Neural progenitor cell (in vitro differentiated cells): Measurements from ENCODE around the gene USP15.

Experiments used
- EZH2phosphoT487 ChIP-seq: fragments of 200-600 bp; sonication (generic); IDR thresholded peaks from 2 replicates; pipeline ENCODE4 v1.6.1; 2017; ENCODE audit warnings: antibody characterized with exemption
- TF ChIP-seq, protein P1 (sequence below): fragments of 200-600 bp; sonication (generic); IDR thresholded peaks from 2 replicates; pipeline ENCODE4 v1.5.1; 2017; ENCODE audit warnings: antibody characterized with exemption, mild to moderate bottlenecking

DNA sequence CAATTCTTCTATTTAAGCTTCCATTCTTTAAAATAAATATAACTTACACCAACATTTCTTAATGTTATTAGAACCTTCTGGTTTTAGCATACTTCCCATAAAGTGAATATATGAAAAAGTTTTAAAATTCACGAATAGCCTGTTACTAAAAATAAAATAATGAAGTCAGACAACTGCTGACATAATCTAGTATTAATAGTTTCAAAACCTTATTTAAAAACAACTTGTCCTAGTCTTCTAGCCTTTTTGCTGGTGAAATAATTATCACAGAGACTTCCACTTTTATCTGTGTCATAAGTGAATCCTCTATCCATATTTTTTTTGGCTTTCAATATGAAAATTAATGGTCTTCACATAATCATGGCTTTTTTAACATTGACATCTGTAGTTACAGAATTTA is 112.6 kb downstream of the USP15 start:
- TF ChIP-seq, protein P1, sequence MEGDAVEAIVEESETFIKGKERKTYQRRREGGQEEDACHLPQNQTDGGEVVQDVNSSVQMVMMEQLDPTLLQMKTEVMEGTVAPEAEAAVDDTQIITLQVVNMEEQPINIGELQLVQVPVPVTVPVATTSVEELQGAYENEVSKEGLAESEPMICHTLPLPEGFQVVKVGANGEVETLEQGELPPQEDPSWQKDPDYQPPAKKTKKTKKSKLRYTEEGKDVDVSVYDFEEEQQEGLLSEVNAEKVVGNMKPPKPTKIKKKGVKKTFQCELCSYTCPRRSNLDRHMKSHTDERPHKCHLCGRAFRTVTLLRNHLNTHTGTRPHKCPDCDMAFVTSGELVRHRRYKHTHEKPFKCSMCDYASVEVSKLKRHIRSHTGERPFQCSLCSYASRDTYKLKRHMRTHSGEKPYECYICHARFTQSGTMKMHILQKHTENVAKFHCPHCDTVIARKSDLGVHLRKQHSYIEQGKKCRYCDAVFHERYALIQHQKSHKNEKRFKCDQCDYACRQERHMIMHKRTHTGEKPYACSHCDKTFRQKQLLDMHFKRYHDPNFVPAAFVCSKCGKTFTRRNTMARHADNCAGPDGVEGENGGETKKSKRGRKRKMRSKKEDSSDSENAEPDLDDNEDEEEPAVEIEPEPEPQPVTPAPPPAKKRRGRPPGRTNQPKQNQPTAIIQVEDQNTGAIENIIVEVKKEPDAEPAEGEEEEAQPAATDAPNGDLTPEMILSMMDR = no peak
- TF ChIP-seq EZH2phosphoT487 = no peak
